ENCODE results near the gene ZMYM2. TPM values are rescaled to one million over a fixed set of nuclear protein-coding genes. Genes with fewer than 3 reads are reported as not detected.

ZMYM2 gene
- total RNA-seq, 1 donor from 2014 or later, result 48.2 TPM

DNA sequence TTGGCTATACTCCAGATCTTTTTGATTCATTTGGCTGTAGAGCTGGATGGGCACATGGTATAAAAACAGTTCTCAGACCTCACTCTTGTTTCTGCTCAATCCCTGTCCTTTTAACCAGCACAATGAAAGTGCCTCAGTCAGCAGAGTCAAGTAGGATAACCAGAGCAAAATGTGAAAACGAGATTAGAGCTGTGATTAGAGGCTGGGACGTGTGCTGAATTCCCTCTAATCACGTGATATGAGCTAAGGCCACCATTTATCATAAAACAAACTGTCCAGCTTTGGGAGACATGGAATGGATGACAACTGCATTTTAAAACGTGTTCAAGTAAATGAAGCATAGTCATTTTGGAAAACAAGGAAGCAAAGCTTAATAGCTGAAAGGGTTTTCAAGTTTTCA lies 148.2 kb downstream of the ZMYM2 start:
- Histone ChIP-seq H3K36me3 (no peaks in the 10 kb centered on the region), H3K27me3 (ENCODE audit: low read depth) (peaks cover 31% of the 10 kb centered on the region), H3K4me3 (no peak overlapping the region), H3K4me1 (peaks cover 8% of the 10 kb centered on the region), H3K27ac (replicated peaks) (no peak overlapping the region), H3K9me3 (replicated peaks) (no peaks in the 10 kb centered on the region)
- DNase-seq, result no peak
- TF ChIP-seq, protein P1, sequence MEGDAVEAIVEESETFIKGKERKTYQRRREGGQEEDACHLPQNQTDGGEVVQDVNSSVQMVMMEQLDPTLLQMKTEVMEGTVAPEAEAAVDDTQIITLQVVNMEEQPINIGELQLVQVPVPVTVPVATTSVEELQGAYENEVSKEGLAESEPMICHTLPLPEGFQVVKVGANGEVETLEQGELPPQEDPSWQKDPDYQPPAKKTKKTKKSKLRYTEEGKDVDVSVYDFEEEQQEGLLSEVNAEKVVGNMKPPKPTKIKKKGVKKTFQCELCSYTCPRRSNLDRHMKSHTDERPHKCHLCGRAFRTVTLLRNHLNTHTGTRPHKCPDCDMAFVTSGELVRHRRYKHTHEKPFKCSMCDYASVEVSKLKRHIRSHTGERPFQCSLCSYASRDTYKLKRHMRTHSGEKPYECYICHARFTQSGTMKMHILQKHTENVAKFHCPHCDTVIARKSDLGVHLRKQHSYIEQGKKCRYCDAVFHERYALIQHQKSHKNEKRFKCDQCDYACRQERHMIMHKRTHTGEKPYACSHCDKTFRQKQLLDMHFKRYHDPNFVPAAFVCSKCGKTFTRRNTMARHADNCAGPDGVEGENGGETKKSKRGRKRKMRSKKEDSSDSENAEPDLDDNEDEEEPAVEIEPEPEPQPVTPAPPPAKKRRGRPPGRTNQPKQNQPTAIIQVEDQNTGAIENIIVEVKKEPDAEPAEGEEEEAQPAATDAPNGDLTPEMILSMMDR (IDR thresholded peaks at IDR 0.05; ENCODE audit: borderline replicate concordance), result no peak
- intact Hi-C loops (cut with micrococcal nuclease), result no loop called here

GRCh38 chr13:20109037-20109436 lies 150.5 kb downstream of the ZMYM2 start:
- Histone ChIP-seq H3K36me3 (no peaks in the 10 kb centered on the region), H3K4me1 (no peaks in the 10 kb centered on the region), H3K4me3 (no peak overlapping the region), H3K27ac (replicated peaks) (no peak overlapping the region), H3K27me3 (ENCODE audit: low read depth) (peaks cover 14% of the 10 kb centered on the region), H3K9me3 (replicated peaks) (no peaks in the 10 kb centered on the region)
- intact Hi-C loops (cut with micrococcal nuclease), result no loop called here
- TF ChIP-seq, protein P1 (IDR thresholded peaks at IDR 0.05; ENCODE audit: borderline replicate concordance), result no peak
- no peak for DNase-seq

DNA sequence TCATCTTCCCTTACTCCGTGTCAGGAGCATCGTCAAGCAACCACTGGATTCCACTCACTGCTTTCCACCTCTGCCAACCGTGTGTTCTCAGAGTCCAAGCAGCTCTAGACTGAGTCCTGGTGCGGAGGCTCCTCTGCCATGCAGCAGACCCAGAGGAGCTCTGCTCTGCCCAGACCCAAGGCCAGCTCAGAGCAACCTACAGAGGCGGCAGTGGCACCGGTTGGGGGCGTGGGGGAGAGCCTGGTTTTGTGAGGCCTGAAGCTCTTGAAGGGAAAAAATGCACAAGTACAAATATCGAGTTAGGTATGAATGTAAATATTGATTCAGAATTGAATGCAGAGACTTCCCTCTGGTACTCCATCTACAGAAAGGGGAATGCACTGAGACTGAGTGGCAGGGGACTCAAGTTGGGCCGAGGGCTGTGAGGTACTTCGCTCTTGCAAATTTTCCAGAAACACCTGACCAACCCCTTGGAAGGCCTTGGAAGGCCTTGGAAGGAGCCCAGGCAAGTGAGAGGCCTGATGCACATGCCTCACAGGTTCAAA lies 155.6 kb downstream of the ZMYM2 start:
- DNase-seq, result no peak
- Histone ChIP-seq H3K4me3 (no peak overlapping the region), H3K9me3 (replicated peaks) (no peaks in the 10 kb centered on the region), H3K4me1 (peaks cover 10% of the 10 kb centered on the region), H3K27ac (replicated peaks) (no peak overlapping the region), H3K36me3 (no peaks in the 10 kb centered on the region), H3K27me3 (ENCODE audit: low read depth) (peaks cover 6% of the 10 kb centered on the region)
- TF ChIP-seq, protein P1 (IDR thresholded peaks at IDR 0.05; ENCODE audit: borderline replicate concordance), result no peak
- intact Hi-C loops (cut with micrococcal nuclease), result no loop called here

- intact Hi-C loops (cut with micrococcal nuclease), result no loop called here
- peaks cover 6% of the 10 kb centered on the region for H3K27me3 ChIP-seq (ENCODE audit: low read depth)
- TF ChIP-seq, protein P1 (IDR thresholded peaks at IDR 0.05; ENCODE audit: borderline replicate concordance), result no peak
- no peak overlapping the region for H3K27ac ChIP-seq (replicated peaks)
- no peaks in the 10 kb centered on the region for H3K9me3 ChIP-seq (replicated peaks)
- H3K36me3 ChIP-seq, result no peaks in the 10 kb centered on the region
- peaks cover 11% of the 10 kb centered on the region for H3K4me1 ChIP-seq
- H3K4me3 ChIP-seq, result no peak overlapping the region
- DNase-seq, result no peak
These were observed 157.7 kb downstream of the ZMYM2 start for GRCh38 chr13:20116213-20116612.

DNA sequence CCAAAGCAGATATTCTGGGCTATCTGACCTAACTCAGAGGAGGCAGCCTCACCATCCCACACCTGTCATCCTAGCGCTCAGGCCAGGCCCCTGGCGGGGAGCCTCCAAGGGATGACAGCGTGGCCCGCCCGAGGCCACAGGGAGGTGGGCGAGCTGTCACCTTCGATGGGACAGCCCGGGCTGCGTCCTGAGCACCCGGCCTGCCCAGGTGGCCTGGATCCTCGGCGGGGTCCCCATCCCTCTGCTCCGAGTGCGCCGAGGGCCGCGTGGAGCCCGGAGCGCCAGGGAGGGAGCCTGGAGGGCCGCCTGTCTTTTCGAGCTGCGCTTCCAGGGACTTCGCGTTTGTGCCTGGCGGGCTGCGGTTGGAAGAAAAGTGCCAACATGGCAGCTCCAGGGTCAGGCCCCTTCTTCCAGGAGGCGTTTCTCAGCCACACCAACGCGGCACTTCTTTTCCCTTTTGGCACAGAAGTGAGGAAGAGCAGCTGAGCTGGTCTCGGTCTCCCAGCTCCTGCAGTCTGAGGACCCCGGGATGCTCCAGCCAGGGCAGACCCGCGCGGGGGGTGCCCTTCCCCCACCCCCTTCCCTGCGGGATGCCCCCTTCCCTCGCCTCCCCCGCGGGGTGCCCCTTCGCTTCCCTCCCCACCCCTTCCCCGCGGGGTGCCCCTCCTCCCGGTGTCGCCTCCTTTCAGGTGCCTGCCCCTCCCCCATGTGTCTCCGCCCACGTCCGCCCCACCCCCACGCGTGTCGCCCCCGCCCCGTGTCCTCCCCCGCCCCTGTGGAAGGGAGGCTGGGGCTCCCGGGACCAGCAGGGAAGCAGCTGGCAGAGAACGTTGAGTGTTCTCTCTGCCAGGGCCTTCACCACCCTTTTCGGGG lies 160.0 kb downstream of the ZMYM2 start:
- TF ChIP-seq, protein P1 (IDR thresholded peaks at IDR 0.05; ENCODE audit: borderline replicate concordance), result no peak
- peak; percentile 48 for DNase-seq
- no peaks in the 10 kb centered on the region for H3K9me3 ChIP-seq (replicated peaks)
- no peaks in the 10 kb centered on the region for H3K36me3 ChIP-seq
- H3K4me1 ChIP-seq, result peaks cover 16% of the 10 kb centered on the region
- intact Hi-C loops (cut with micrococcal nuclease), result no loop called here
- peak overlapping the region; percentile 91 for H3K27ac ChIP-seq (replicated peaks)
- H3K27me3 ChIP-seq (ENCODE audit: low read depth), result peaks cover 12% of the 10 kb centered on the region
- peak overlapping the region; percentile 78 for H3K4me3 ChIP-seq
